Liver (tissue), 9 donors: ENCODE results near the gene ANKRD28. TPM values are rescaled to one million over a fixed set of nuclear protein-coding genes. Genes with fewer than 3 reads are reported as not detected.
A peak's percentile ranks its signal among the peaks of the same experiment; 100 is the strongest.

Experiments
- DNase-seq: peaks from one replicate; pipeline ENCODE4 v3.0.0-alpha.2; 2017; ENCODE audit warnings: low spot score
- H3K27ac ChIP-seq, 2 donors: one replicate each; pipeline ENCODE4 v1.7.0; 2013; ENCODE audit warnings: inconsistent platforms in 2 of 2, low read length in 2 of 2, control low read depth in 1 of 2, low read depth in 1 of 2, mild to moderate bottlenecking in 1 of 2
- H3K27me3 ChIP-seq, 4 donors: one replicate each; pipeline versions ENCODE4 v1.6.1 to v1.7.0; 2013; ENCODE audit warnings: low read length in 3 of 4, inconsistent platforms in 1 of 4, mild to moderate bottlenecking in 1 of 4, moderate library complexity in 1 of 4; ENCODE audit not compliant: control insufficient read depth in 4 of 4, insufficient read depth in 4 of 4
- H3K36me3 ChIP-seq, 4 donors: one replicate each; pipeline versions ENCODE4 v1.6.1 to v1.7.0; 2013; ENCODE audit warnings: low read length in 3 of 4, mild to moderate bottlenecking in 3 of 4, low read depth in 1 of 4, moderate library complexity in 1 of 4; ENCODE audit not compliant: control insufficient read depth in 4 of 4, insufficient read depth in 3 of 4
- H3K4me1 ChIP-seq, 4 donors: one replicate each; pipeline versions ENCODE4 v1.6.1 to v1.7.0; 2013; ENCODE audit warnings: low read length in 3 of 4, mild to moderate bottlenecking in 3 of 4, moderate library complexity in 1 of 4; ENCODE audit not compliant: control insufficient read depth in 4 of 4, insufficient read depth in 4 of 4
- H3K4me3 ChIP-seq, 3 donors: one replicate each; pipeline versions ENCODE4 v1.6.1 to v1.7.0; 2013; ENCODE audit warnings: low read length in 3 of 3, control low read depth in 1 of 3, low read depth in 1 of 3, mild to moderate bottlenecking in 1 of 3
- H3K9ac ChIP-seq, 2 donors: one replicate each; pipeline ENCODE4 v1.7.0; 2013; ENCODE audit warnings: low read length in 2 of 2, mild to moderate bottlenecking in 2 of 2, moderate library complexity in 2 of 2, control low read depth in 1 of 2, low read depth in 1 of 2
- H3K9me3 ChIP-seq, 4 donors: one replicate each; pipeline versions ENCODE4 v1.6.1 to v1.7.0; 2013; ENCODE audit warnings: low read length in 3 of 4; ENCODE audit not compliant: control insufficient read depth in 4 of 4
- ATF3 ChIP-seq: IDR thresholded peaks from 2 replicates; pipeline ENCODE4 v1.6.1; 2016; ENCODE audit warnings: antibody characterized with exemption
- CTCF ChIP-seq: fragments of 150-350 bp; IDR thresholded peaks from 2 replicates; pipeline ENCODE4 v1.5.1; 2017; ENCODE audit warnings: improper control_type of control experiment, low read depth, low read length; ENCODE audit not compliant: missing input control
- FOXA2 ChIP-seq: IDR thresholded peaks from 2 replicates; pipeline ENCODE4 v1.6.1; 2016; ENCODE audit warnings: antibody characterized with exemption
- GABPA ChIP-seq, 2 donors: IDR thresholded peaks in 1 of 2; conservative IDR thresholded peaks in 1 of 2; 2 replicates each; pipeline ENCODE4 v1.6.1; 2016; ENCODE audit warnings: antibody characterized with exemption in 2 of 2, mild to moderate bottlenecking in 1 of 2, moderate library complexity in 1 of 2
- HNF4A ChIP-seq, 2 donors: conservative IDR thresholded peaks; 2 replicates each; pipeline ENCODE4 v1.6.1; 2016; ENCODE audit warnings: antibody characterized with exemption in 2 of 2, mild to moderate bottlenecking in 2 of 2
- JUND ChIP-seq, 2 donors: IDR thresholded peaks; 2 replicates each; pipeline ENCODE4 v1.6.1; 2016; ENCODE audit warnings: antibody characterized with exemption in 2 of 2
- MAX ChIP-seq: IDR thresholded peaks from 2 replicates; pipeline ENCODE4 v1.6.1; 2016; ENCODE audit warnings: antibody characterized with exemption
- NR2F2 ChIP-seq: IDR thresholded peaks from 2 replicates; pipeline ENCODE4 v1.6.1; 2016; ENCODE audit warnings: antibody characterized with exemption
- RAD21 ChIP-seq, 2 donors: IDR thresholded peaks; 2 replicates each; pipeline ENCODE4 v1.6.1; 2016; ENCODE audit warnings: antibody characterized with exemption in 2 of 2, mild to moderate bottlenecking in 2 of 2
- REST ChIP-seq: IDR thresholded peaks from 2 replicates; pipeline ENCODE4 v1.6.1; 2016; ENCODE audit warnings: antibody characterized with exemption, mild to moderate bottlenecking
- RXRA ChIP-seq, 2 donors: IDR thresholded peaks; 2 replicates each; pipeline ENCODE4 v1.6.1; 2017 to 2018; ENCODE audit warnings: antibody characterized with exemption in 2 of 2, mild to moderate bottlenecking in 1 of 2
- SP1 ChIP-seq: IDR thresholded peaks from 2 replicates; pipeline ENCODE4 v1.6.1; 2018; ENCODE audit warnings: antibody characterized with exemption, mild to moderate bottlenecking
- TAF1 ChIP-seq: conservative IDR thresholded peaks from 2 replicates; pipeline ENCODE4 v1.6.1; 2016; ENCODE audit warnings: antibody characterized with exemption, mild to moderate bottlenecking
- YY1 ChIP-seq: IDR thresholded peaks from 2 replicates; pipeline ENCODE4 v1.6.1; 2016; ENCODE audit warnings: antibody characterized with exemption, mild to moderate bottlenecking
- ZBTB33 ChIP-seq: IDR thresholded peaks from 2 replicates; pipeline ENCODE4 v1.6.1; 2016; ENCODE audit warnings: antibody characterized with exemption
- WGBS: extraction: QIAGEN DNeasy Blood & Tissue Kit; methylation state at CpG from one replicate; pipeline ENCODE4 v1.1.7; 2013; 5-methylcytosine and 5-hydroxymethylcytosine counted together
- polyA plus RNA-seq, 2 donors: library from polyadenylated mRNA; stranded (reverse) in 1 of 2; unstranded in 1 of 2; fragments of 200-250 nt in 1 of 2; fragments of >200 nt in 1 of 2; fragmentation: Nextera tagmentation in 1 of 2; extraction: Ambion mirVana in 1 of 2; gene quantifications; one replicate each; pipeline versions ENCODE4 v1.2.1 to v1.2.3, GENCODE V29; 2013 to 2015
- total RNA-seq, 2 donors: library from RNA; depleted of rRNA; stranded (reverse); fragments of >200 nt; gene quantifications; one replicate each; pipeline ENCODE4 v1.2.3, GENCODE V29; 2014
- donor health status: healthy.
- donor health status: healthy.
- donor health status: healthy.
- donor health status: healthy.
- donor health status: healthy.

The ANKRD28 gene
- total and polyA plus RNA-seq, 4 donors: 9.2 to 39.1 (median 16.8) TPM

GRCh38 chr3:15794303-15794771, 3.4 kb downstream of the ANKRD28 start:
- Histone ChIP-seq H3K4me1 (peaks cover 0 to 36% (median 27%) of the 10 kb centered on the region in 4 donors), H3K4me3 (no peak overlapping the region), H3K27ac (peak overlapping the region in 1 of 2 donors; percentile 20), H3K9me3 (no peaks in the 10 kb centered on the region), H3K27me3 (no peaks in the 10 kb centered on the region), H3K9ac (no peak overlapping the region), H3K36me3 (no peaks in the 10 kb centered on the region)
- no peak for TF ChIP-seq JUND (IDR thresholded peaks at IDR 0.05)
- TF ChIP-seq ATF3: no peak
- TF ChIP-seq TAF1: no peak
- no peak for TF ChIP-seq CTCF
- no peak for TF ChIP-seq YY1
- no peak for TF ChIP-seq NR2F2
- no peak for TF ChIP-seq REST
- no peak for TF ChIP-seq HNF4A (conservative IDR thresholded peaks at IDR 0.05)
- no peak for TF ChIP-seq RXRA (IDR thresholded peaks at IDR 0.05)
- 80% methylated on average over 3 of the region's 3 CpGs for WGBS
- DNase-seq: no peak

- 35% methylated on average over 1 of the region's 1 CpG for WGBS
- H3K4me3 ChIP-seq: no peak overlapping the region
Observed at GRCh38 chr3:15791525-15791924, 6.3 kb downstream of the ANKRD28 start.

More at GRCh38 chr3:15791525-15791924, 6.3 kb downstream of the ANKRD28 start:
- Histone ChIP-seq H3K9me3 (no peaks in the 10 kb centered on the region), H3K36me3 (no peaks in the 10 kb centered on the region), H3K27ac (peak overlapping the region; percentile 0 to 50), H3K4me1 (peaks cover 1 to 25% (median 13%) of the 10 kb centered on the region in 4 donors), H3K9ac (no peak overlapping the region), H3K27me3 (no peaks in the 10 kb centered on the region)
- TF ChIP-seq RXRA (IDR thresholded peaks at IDR 0.05): peak in 1 of 2 donors; percentile 11
- TF ChIP-seq SP1: peak; percentile 22
- no peak for TF ChIP-seq ATF3
- no peak for TF ChIP-seq ZBTB33
- peak; percentile 37 for TF ChIP-seq YY1
- TF ChIP-seq TAF1: no peak
- TF ChIP-seq HNF4A (conservative IDR thresholded peaks at IDR 0.05): peak; percentile 29 to 31
- TF ChIP-seq MAX: no peak
- no peak for TF ChIP-seq GABPA (IDR thresholded peaks at IDR 0.05 in 1 of 2, conservative IDR thresholded peaks at IDR 0.05 in 1 of 2)
- no peak for TF ChIP-seq FOXA2
- no peak for TF ChIP-seq CTCF
- TF ChIP-seq NR2F2: no peak
- TF ChIP-seq RAD21 (IDR thresholded peaks at IDR 0.05): peak in 1 of 2 donors; percentile 22
- no peak for DNase-seq
